ENCODE measurements around the gene PTPRR.

GRCh38 chr12:70748809-70749208 lies 171.7 kb downstream of the PTPRR start:
- TF ChIP-seq CTCF (IDR thresholded peaks at IDR 0.05) = no peak
- no peak for TF ChIP-seq POLR2A (IDR thresholded peaks at IDR 0.05)
